HG02642 (cell line): ENCODE measurements around the gene DMKN.

Experiments
- ATAC-seq: cut with Tn5 transposase; IDR thresholded peaks from one replicate; pipeline ENCODE4 v1.9.1; 2021; ENCODE audit warnings: mild to moderate bottlenecking; ENCODE audit not compliant: unreplicated experiment, poor library complexity

The DMKN gene

GRCh38 chr19:35549879-35550523, 36.6 kb upstream of the DMKN start:
- no peak for ATAC-seq

DNA sequence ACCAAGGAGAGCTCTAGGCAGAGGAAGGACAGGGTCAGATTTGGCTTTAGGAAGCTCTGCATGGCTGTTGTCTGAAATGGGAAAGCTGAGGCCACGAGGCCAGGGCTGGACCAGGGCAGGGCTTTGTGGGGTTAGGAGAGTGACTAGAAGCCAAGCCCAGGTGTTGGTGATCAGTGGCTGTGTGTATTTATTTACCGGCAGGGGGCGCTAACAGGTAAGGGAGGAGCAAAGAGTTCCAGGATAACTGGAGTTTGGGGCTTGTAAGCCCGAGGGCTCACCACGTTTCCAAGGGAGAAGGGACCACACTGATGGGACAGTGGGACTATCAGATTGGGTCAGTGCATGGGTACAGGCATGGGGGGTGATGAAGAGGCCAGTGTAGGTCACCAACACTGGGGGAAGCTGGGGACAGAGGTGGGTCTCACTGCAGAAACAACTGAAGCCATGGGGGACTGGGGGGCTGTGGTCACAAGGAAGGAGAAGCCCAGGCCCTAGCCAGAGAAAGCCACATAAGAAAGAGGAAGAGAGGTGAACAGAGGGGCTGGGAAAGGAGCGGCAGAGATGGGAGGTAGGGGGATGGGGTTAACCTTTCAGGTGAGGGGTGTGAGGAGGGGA, 35.8 kb upstream of the DMKN start:
- ATAC-seq: no peak

- ATAC-seq: no peak
These were observed 33.1 kb upstream of the DMKN start for GRCh38 chr19:35546532-35546931.

GRCh38 chr19:35545855-35546381, 32.5 kb upstream of the DMKN start:
- peak; percentile 43 for ATAC-seq

DNA sequence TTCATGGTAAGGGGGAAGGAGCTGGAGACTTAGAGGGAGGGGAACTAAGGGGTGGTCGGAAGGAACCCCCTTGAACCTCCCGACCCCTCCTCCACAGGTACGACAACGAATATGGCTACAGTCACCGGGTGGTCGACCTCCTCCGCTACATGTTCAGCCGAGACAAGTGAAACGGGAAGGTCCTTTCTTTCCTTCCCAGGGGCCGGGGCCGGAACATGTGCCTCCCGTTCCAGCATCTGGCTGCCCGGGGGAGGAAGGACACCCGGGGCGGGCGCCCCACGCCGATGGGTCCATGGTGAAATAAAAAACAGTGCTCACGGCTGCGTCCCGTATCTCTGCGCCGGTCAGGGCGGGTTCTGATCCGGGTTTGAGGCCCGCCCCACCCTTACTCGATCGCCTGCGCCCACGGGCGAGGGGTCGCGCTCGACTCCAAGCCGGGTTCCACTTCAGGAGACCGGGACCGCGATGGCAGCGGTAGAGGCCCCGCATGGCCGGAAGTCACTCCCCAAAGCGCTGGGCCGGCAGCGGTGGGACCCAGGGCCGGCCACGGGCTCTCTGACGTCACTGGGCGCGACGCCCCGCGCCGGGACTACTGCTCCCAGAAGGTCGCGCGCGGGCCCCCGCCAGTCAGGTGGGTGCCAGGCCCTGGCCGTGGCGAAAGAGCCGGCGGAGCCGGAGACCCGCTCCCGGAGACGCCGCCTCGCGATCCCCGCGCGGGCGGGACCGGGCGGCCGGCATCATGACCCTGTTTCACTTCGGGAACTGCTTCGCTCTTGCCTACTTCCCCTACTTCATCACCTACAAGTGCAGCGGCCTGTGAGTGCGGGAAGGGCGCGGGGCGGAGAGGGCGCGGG, 31.8 kb upstream of the DMKN start, which contains the start of gene TMEM147:
TSS of gene TMEM147 (plus strand) at position 626 of the 854 bp plus-strand sequence. CDS start at position 740, 114 bp downstream.
- peak; percentile 83 for ATAC-seq

DNA sequence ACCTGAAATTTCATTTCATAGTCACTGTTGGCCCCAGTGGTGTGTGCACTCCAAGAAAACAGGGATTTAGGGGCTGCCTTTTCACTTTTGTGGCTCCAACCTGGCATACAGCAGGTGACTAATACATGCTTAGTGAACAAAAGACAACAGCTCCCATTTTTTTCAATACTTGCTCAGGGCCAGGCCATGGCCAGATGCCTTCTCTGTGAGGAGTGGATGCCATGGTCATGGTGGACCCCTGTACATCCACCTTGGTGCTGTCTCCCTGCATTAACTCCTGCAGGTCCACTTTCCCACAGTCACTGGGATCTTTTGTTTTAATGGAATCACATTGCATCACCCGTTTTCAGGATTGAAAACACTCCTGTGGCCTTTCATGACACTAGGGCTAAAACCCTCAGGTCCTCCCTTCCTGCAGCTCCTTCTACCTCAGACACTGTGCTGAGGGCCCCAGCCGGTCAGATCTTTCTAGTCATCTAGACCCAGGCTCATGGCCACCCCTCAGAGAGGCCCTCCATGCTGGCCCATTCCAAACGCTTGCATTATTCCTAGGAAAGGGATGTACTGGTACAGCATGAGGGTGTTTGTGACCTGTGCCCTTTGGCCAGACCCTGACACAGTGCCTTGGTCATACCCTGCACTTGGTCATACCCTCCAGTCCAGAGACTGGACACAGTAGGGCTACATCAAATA, 30.8 kb upstream of the DMKN start:
- no peak for ATAC-seq

DNA sequence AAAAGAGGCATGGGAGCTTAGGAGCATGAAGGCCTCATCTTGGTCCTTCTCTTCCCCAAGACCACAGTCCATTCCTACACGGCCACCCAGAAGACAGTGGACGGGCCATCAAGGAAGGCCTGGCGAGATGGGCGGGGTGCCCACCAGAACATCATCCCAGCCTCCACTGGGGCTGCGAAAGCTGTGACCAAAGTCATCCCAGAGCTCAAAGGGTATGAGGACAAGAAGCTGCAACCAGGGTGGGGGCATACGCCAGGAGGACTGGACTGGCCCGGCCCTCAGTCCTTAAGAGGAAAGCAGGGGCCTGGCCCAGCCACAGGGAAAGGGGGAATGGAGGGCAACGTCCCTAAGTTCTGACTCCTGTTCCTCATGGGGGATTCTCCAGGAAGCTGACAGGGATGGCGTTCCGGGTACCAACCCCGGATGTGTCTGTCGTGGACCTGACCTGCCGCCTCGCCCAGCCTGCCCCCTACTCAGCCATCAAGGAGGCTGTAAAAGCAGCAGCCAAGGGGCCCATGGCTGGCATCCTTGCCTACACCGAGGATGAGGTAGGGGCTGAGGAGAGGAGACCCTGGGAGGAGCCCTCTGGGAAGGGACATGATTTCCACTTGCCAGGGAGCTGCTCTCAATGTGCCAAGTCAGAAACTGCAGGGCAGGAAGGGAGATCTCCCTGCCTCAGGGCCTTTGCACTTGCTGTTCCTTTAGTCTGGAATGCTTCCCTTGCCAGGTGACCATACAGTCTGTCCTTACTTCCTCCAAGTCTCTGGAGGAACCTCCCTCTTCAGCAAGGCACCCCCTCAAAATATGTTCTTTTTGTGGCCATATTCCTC, 30.0 kb upstream of the DMKN start:
- ATAC-seq: no peak

DNA sequence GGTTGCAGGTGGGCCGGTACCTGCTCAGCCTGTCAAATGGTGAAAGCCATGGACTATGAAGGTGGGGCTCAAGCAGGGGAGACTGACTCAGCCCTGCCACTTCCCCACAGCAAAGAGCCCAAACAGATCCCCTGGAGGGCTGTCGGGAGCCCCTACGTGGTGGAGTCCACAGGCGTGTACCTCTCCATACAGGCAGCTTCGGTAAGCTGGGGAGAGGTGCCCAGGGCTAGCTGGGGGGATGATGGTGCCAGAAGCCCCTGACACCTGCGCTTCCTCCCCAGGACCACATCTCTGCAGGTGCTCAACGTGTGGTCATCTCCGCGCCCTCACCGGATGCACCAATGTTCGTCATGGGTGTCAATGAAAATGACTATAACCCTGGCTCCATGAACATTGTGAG, 28.8 kb upstream of the DMKN start:
- no peak for ATAC-seq

DNA sequence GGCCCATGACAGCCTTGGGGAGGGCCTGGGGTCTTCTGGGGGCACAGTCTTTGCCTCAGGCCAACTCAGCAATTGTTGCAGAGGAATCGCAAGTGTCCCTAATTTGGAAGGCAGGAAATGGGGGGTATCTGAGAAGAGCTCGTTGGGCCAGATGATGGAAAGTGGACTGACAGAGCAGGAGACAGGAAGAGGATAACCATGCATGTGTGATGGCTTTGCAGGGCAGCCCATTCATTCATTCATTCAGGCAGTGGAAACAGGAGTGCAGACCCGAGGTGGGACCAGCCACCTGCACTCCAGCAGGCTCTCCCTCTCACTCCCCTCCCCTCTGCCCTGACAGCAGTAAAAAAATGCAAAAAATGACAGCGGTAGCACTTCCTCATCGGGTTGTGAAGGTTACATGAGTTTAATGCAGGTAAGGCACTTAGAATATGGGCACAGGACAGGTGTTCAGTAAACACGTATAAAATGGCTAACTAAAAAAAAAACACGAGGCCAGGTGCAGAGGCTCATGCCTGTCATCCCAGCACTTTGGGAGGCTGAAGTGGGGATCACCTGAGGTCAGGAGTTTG, 27.0 kb upstream of the DMKN start:
- no peak for ATAC-seq

DNA sequence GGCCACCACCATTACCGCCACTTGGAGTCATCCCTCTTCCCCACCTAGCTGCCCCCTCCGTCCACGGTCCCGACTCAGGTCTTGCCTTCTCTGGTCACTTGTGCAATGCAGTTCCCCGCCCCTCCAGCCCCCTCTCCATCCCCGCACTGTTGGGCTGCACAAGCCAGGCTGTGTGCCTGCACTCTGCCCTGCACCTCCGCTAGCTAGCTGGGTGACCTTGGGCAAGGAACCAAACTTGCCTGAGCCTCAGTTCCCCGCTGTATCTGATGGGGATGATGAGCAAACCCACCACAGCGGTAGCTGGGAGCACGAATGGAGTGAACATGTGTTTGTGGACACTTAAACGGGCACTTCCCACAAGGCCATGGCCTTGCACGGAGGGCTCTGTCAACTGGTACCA, 26.4 kb upstream of the DMKN start:
- no peak for ATAC-seq

- ATAC-seq: no peak
These were observed 25.9 kb upstream of the DMKN start for GRCh38 chr19:35539314-35539713.

- ATAC-seq: no peak
These were observed 21.5 kb upstream of the DMKN start for GRCh38 chr19:35534803-35535480.

DNA sequence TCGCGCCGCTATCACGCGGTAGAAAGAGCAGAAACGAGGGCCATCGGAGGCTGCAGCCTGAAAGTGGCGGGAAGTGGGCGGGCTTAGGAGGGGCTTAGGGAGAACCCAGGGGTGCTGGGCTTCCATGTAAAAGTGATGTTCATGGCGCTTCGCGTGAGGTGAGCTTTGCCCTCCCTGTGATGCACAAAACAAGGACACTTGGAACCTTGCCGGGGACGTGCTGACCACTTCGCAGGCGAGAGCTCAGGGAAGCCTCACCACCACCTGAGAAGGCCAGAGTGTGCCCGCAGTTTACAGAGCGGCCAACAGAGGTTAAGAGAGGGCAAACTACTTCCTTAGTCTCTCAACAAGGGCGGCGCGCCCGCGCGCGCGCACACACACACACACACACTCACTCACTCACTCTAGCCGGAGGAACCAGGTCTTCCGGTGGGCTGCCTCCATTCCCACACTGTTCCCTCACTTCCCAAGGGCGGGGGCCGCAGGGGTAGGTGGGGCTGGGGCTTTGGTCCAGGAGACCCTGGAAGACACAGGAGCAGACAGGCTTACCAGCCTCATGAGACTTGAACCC, 20.5 kb upstream of the DMKN start:
- no peak for ATAC-seq

DNA sequence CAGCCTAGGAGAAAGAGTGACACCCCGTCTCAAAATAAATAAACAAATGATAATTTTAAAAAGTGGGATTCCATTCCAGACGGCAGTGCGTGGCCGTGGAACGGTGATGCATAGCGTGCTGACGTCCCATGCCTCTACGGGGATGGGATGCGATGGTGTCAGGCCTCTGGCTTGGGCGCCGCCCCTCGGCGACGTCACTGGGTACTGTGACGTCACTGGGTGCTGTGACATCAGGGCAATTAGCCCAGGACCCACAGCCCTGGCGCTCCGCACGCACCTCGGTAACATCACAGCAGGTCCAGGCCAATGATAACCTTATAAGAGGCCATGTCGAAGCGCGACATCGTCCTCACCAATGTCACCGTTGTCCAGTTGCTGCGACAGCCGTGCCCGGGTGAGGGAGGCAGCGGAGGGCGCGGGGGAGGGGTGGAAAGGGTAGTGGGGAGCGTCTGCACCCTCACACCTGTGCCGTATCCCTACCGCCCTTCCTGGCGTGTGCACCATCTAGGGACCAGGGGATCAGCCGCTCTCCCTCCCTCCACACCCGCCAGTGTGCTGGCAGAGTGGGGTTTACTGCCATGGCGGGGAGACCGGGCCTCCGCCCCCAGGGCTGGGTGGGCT, 19.9 kb upstream of the DMKN start, which contains the start of gene GAPDHS:
TSS of gene GAPDHS (plus strand) at position 256 of the 621 bp plus-strand sequence. CDS start at position 328, 72 bp downstream.
- ATAC-seq: no peak

GRCh38 chr19:35531291-35531690, 17.8 kb upstream of the DMKN start:
- no peak for ATAC-seq

DNA sequence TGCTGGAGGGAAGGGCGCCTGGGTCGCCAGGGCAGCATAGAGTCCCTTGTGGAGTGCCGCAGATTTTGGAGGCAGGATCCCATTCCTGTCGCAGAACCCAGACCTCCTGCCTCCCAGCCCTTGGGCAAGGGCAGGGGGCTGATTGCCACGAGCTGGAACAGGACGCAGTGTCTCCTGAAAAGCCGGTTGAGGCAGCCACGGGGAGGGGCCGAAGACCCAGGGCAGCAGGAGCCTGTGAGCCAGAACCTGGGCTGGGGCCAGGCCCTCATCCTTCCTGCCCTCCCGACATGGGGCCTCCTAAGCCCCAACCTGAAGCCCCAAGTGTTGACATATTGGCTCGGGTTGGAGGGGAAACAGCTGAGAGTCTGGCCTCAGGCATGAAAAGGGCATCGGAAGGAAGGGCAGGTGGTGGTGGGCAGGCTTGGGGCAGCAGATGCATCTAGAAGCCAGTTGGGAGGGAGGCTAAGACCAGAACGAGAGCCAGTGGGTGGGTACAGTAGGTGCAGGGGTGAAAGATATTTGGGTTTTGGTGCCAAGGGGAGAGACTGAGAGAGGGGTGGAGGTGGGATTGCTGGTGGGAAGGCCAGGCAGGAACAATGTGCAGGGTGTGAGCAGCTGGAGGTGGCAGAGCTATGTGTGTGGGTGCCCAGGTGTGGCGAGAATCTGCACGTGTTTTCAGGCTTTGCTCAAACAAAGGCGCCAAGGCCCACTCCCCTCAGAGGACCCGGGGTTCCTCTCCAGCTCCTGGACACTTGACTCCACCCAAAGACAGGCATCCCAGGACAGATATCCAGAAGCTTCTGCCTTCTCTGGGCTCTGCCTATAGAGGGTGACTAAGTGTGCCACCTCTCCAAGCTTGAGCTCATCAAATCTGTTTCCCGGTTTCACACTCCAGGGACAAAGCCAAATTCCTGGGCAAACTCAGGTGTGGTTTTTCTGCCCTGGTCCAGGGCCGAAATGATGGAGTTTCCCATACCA, 16.1 kb upstream of the DMKN start:
- ATAC-seq: no peak
